Type B pancreatic cell (in vitro differentiated cells): ENCODE measurements around the gene PTPRH. TPM values are rescaled to one million over a fixed set of nuclear protein-coding genes. Genes with fewer than 3 reads are reported as not detected.
A peak's percentile ranks its signal among the peaks of the same experiment; 100 is the strongest.
"Not testable (repeated sequence)": the region's sequence is repeated elsewhere in the genome, so short reads cannot be mapped to it uniquely, and the experiment has no call there.

ENCODE experiments used
- DNase-seq: peaks from one replicate; pipeline ENCODE4 v3.0.0; 2021; ENCODE audit warnings: mixed read lengths; ENCODE audit not compliant: unreplicated experiment; ENCODE audit errors: extremely low spot score
- H3K27ac Mint-ChIP-seq: 2 replicates; pipeline ENCODE4 v1.8.0; 2021; ENCODE audit warnings: mild to moderate bottlenecking, mixed read lengths
- H3K27me3 Mint-ChIP-seq: 2 replicates; pipeline ENCODE4 v1.8.0; 2021; ENCODE audit warnings: mixed read lengths
- H3K36me3 Mint-ChIP-seq: 2 replicates; pipeline ENCODE4 v1.8.0; 2021; ENCODE audit warnings: mixed read lengths
- H3K4me1 Mint-ChIP-seq: one replicate; pipeline ENCODE4 v1.8.0; 2021; ENCODE audit warnings: mixed read lengths; ENCODE audit not compliant: unreplicated experiment
- H3K4me3 Mint-ChIP-seq: 2 replicates; pipeline ENCODE4 v1.8.0; 2021; ENCODE audit warnings: mild to moderate bottlenecking, mixed read lengths
- H3K9me3 Mint-ChIP-seq: 2 replicates; pipeline ENCODE4 v1.8.0; 2021; ENCODE audit warnings: mixed read lengths
- CTCF ChIP-seq: fragments of 200-600 bp; sonication (generic); conservative IDR thresholded peaks from 2 replicates; pipeline ENCODE4 v1.5.0; 2021; ENCODE audit warnings: antibody characterized with exemption, mild to moderate bottlenecking
- total RNA-seq: library from RNA; stranded (reverse); gene quantifications from 2 replicates; pipeline ENCODE4 v1.2.1, GENCODE V29; 2021; ENCODE audit warnings: low replicate concordance

PTPRH gene
- total RNA-seq, 1 donor from 2014 or later = 4.3 TPM

DNA sequence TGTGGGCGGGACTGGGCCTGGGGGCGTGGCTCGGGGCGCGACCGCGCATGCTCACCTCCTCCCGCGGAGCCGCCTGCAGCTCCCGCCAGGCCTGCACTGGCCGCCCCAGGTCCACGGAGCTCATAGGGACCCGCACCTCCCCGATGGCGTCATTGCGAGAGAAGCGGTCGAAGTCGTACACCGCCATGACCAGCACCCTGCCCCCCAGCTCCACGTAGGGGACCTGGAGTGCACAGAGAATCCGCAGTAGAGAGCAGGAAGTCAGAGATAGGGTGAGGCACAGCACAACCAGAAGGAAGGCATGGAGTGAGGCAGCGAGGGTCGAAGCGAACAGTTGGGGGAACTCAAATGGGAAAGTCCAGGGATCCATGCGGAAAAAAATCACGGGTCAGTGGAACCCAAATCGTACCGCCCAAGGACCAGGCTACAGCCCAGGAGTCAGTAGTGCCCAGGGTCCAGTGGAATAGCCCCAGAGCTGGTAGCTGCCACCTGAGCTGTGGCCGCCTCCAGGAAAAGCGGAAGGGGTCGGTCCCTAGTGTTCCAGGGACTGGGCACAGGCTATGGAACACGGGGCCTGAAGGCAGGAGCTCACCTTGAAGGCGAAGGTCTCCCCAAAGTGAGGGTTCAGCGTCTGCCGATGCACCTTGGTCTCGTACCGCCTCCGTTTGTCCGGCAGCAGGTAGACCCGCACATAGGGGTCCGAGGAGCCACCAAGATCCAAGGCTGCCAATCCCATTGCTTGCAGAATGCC is 34.0 kb downstream of the PTPRH start:
- H3K27ac Mint-ChIP-seq = no peak overlapping the region
- H3K36me3 Mint-ChIP-seq = no peaks in the 10 kb centered on the region
- no peaks in the 10 kb centered on the region for H3K4me1 Mint-ChIP-seq
- no peak overlapping the region for H3K4me3 Mint-ChIP-seq
- peaks cover 93% of the 10 kb centered on the region for H3K27me3 Mint-ChIP-seq
- no peak for DNase-seq
- H3K9me3 Mint-ChIP-seq = no peaks in the 10 kb centered on the region
- no peak for TF ChIP-seq CTCF

- no peak overlapping the region for H3K4me3 Mint-ChIP-seq
- no peak overlapping the region for H3K27ac Mint-ChIP-seq
Measured at GRCh38 chr19:55174425-55175116, 34.7 kb downstream of the PTPRH start.

DNA sequence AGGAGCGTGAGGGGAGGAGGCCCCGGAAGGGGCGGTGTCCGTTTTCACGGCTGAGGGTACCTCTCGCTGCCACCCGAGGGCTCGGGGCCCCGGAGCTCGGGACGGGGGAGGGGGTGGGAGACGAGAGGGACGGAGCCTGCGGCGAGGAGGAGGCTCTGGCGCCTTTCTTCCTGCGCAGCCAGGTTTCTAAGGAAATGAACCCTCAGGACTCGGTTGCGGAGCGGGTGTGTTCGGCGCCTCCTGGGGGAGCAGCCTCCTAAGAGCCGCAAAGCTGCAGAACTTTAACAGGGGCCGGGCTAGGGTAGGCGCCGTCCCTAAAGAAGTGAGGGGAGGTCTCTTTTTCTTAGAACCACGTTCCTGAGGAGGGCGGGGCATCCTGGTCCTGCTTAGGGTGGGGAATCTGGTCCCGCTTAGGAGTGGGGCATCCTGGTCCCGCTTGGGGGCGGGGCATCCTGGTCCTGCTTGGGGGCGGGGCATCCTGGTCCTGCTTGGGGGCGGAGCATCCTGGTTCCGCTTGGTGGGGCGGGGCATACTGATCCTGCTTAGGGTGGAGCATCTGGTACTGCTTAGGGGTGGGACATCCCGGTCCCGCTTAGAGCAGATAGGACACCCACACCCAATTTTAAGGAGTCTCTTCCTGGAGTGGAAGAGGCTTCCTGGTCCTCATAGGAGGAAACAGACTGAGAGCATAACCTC is 35.4 kb downstream of the PTPRH start:
- Mint-ChIP-seq H3K27ac (no peak overlapping the region), H3K4me1 (no peaks in the 10 kb centered on the region), H3K27me3 (peaks cover 93% of the 10 kb centered on the region), H3K9me3 (no peaks in the 10 kb centered on the region), H3K36me3 (no peaks in the 10 kb centered on the region), H3K4me3 (peak overlapping the region; percentile 57)
- no peak for TF ChIP-seq CTCF
- DNase-seq = no peak

More at GRCh38 chr19:55174425-55175116, 34.7 kb downstream of the PTPRH start:
- Mint-ChIP-seq H3K36me3 (no peaks in the 10 kb centered on the region), H3K27me3 (peaks cover 92% of the 10 kb centered on the region), H3K4me1 (no peaks in the 10 kb centered on the region), H3K9me3 (no peaks in the 10 kb centered on the region)
- DNase-seq = no peak
- no peak for TF ChIP-seq CTCF

DNA sequence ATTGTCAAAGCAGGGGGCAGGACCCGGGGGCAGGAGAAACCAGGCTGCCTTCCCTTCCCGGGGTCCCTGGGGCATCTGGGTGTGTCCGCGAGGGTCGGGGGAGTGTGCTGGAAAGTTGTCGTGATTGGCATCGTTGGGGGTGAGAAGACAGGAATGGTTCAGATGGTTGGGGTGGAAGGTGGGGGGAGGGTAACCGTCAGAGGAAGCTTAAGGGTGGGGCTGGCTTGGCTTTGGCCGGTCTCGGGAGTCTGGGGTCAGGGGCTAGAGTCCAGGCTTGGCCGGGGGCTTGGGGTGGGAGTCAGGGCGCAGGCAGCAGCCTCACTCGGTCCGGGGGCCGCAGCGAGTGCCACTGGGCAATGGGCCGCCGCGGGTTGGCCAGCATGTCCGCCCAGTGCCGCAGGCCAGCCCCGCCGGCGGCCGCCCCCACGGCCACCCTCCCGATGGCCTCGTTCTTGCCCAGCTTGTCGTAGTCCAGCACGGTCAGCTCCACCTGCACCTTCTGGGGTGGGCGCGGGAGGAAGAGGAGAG is 36.1 kb downstream of the PTPRH start:
- no peaks in the 10 kb centered on the region for H3K9me3 Mint-ChIP-seq
- no peak for TF ChIP-seq CTCF
- no peaks in the 10 kb centered on the region for H3K4me1 Mint-ChIP-seq
- H3K27me3 Mint-ChIP-seq = peaks cover 88% of the 10 kb centered on the region
- no peaks in the 10 kb centered on the region for H3K36me3 Mint-ChIP-seq
- DNase-seq = no peak
- peak overlapping the region; percentile 68 for H3K4me3 Mint-ChIP-seq
- no peak overlapping the region for H3K27ac Mint-ChIP-seq

- Mint-ChIP-seq H3K36me3 (no peaks in the 10 kb centered on the region), H3K9me3 (no peaks in the 10 kb centered on the region), H3K27me3 (peaks cover 82% of the 10 kb centered on the region), H3K4me1 (no peaks in the 10 kb centered on the region), H3K4me3 (peak overlapping the region; percentile 68), H3K27ac (peak overlapping the region; percentile 21)
- TF ChIP-seq CTCF = no peak
- DNase-seq = no peak
Measured at GRCh38 chr19:55172741-55173140, 36.6 kb downstream of the PTPRH start.

DNA sequence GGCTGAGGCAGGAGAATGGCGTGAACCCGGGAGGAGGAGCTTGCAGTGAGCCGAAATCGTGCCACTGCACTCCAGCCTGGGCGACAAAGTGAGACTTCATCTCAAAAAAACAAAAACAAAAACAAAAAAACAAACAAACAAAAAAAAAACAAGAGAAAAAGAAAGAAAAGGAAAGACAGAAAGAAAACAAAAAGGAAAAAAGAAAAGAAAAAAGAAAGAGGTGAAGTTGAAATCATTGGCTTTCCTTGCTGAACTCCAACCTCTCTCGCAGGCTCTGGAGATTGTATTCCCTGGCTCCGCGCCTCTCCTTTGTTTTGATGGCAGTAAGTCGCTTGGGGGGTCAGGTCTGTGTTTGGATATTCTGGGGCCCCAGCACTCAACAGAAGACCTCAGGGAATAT is 37.0 kb downstream of the PTPRH start:
- peak overlapping the region; percentile 21 for H3K27ac Mint-ChIP-seq
- H3K36me3 Mint-ChIP-seq, DNase-seq, H3K9me3 Mint-ChIP-seq, H3K4me1 Mint-ChIP-seq: not testable (repeated sequence)
- peaks cover 78% of the 10 kb centered on the region for H3K27me3 Mint-ChIP-seq
- H3K4me3 Mint-ChIP-seq = peak overlapping the region; percentile 68
